Measurements from ENCODE around the gene RAB40C.

DNA sequence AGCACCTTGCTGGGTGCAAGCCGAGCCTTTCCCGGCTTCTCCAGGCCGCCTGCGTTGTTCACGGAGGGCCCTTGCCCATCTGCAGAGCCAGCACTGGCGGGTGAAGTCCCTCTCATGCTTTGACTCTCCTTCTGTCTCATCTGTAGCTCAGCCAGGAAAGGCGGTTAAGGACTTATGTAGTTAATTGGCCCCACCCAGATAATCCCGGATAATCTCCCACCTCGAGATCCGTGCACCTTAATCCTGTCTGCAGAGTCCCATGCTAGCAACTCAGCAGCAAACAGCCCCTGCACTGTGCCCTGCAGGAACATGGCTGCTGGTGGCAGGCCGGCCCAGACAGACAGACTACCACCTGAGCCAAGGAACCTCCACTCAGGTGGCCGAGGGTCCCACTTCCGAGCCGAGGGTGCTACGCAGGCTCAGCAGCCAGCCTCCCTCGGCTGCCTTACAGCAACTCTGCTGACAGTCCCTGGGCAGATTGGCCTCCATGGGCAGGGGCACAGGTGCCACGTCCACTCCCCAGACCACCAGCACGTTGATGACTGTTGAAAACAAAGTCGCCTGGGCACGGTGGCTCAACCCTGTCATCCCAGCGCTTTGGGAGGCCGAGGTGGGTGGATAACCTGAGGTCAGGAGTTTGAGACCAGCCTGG is 16.9 kb downstream of the RAB40C start:
- TF ChIP-seq, protein P1, sequence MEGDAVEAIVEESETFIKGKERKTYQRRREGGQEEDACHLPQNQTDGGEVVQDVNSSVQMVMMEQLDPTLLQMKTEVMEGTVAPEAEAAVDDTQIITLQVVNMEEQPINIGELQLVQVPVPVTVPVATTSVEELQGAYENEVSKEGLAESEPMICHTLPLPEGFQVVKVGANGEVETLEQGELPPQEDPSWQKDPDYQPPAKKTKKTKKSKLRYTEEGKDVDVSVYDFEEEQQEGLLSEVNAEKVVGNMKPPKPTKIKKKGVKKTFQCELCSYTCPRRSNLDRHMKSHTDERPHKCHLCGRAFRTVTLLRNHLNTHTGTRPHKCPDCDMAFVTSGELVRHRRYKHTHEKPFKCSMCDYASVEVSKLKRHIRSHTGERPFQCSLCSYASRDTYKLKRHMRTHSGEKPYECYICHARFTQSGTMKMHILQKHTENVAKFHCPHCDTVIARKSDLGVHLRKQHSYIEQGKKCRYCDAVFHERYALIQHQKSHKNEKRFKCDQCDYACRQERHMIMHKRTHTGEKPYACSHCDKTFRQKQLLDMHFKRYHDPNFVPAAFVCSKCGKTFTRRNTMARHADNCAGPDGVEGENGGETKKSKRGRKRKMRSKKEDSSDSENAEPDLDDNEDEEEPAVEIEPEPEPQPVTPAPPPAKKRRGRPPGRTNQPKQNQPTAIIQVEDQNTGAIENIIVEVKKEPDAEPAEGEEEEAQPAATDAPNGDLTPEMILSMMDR (conservative IDR thresholded peaks at IDR 0.05 in 1 of 2, IDR thresholded peaks at IDR 0.05 in 1 of 2; ENCODE audit: extremely low read depth in 1 of 2, insufficient read depth in 1 of 2, low read depth in 1 of 2, low read length in 2 of 2) = no peak
- no peak for TF ChIP-seq EZH2 (IDR thresholded peaks at IDR 0.05; ENCODE audit: borderline replicate concordance, low read length)
